GM23338 (cell line): ENCODE measurements around the gene PSKH1. TPM values are rescaled to one million over a fixed set of nuclear protein-coding genes. Genes with fewer than 3 reads are reported as not detected.

Experiments used
- ATAC-seq: fragments of 200-7000 bp; cut with Tn5 transposase; 3 replicates; pipeline ENCODE4 v1.9.1; 2020
- DNase-seq: peaks from one replicate; pipeline ENCODE4 v3.0.0-alpha.2; 2015; ENCODE audit warnings: low spot score
- H2AFZ ChIP-seq: fragments of 200-600 bp; sonication (generic); 2 replicates; pipeline ENCODE4 v1.8.0; 2016; ENCODE audit warnings: antibody characterized with exemption, mild to moderate bottlenecking, moderate library complexity
- H3F3A ChIP-seq: fragments of 200-600 bp; sonication (generic); replicated peaks from 2 replicates; pipeline ENCODE4 v1.8.0; 2017; ENCODE audit warnings: antibody characterized with exemption, mixed run types, low read depth
- H3K27ac ChIP-seq: fragments of 200-600 bp; sonication (generic); 2 replicates; pipeline ENCODE4 v1.6.1; 2016; ENCODE audit warnings: low read depth
- H3K27me3 ChIP-seq: fragments of 200-600 bp; sonication (generic); 2 replicates; pipeline ENCODE4 v1.8.0; 2016; ENCODE audit warnings: mild to moderate bottlenecking, mixed run types, moderate library complexity; ENCODE audit not compliant: insufficient read depth
- H3K36me3 ChIP-seq: fragments of 200-600 bp; sonication (generic); 2 replicates; pipeline ENCODE4 v1.8.0; 2016; ENCODE audit warnings: mild to moderate bottlenecking; ENCODE audit not compliant: insufficient read depth
- H3K4me1 ChIP-seq: fragments of 200-600 bp; sonication (generic); 2 replicates; pipeline ENCODE4 v1.8.0; 2016; ENCODE audit warnings: mild to moderate bottlenecking, moderate library complexity; ENCODE audit not compliant: insufficient read depth
- H3K4me2 ChIP-seq: fragments of 200-600 bp; sonication (generic); 2 replicates; pipeline ENCODE4 v1.7.1; 2017; ENCODE audit warnings: mixed run types
- H3K4me3 ChIP-seq: fragments of 200-600 bp; sonication (generic); 2 replicates; pipeline ENCODE4 v1.6.1; 2016; ENCODE audit warnings: mixed run types
- H3K79me2 ChIP-seq: fragments of 200-600 bp; sonication (generic); replicated peaks from 2 replicates; pipeline ENCODE4 v1.8.0; 2017; ENCODE audit warnings: mild to moderate bottlenecking; ENCODE audit not compliant: insufficient read depth
- H3K9me2 ChIP-seq: fragments of 200-600 bp; sonication (generic); 2 replicates; pipeline ENCODE4 v1.8.0; 2017; ENCODE audit not compliant: insufficient read depth
- H4K20me1 ChIP-seq: fragments of 200-600 bp; sonication (generic); replicated peaks from 2 replicates; pipeline ENCODE4 v1.8.0; 2017; ENCODE audit warnings: mild to moderate bottlenecking; ENCODE audit not compliant: insufficient read depth
- H3K27ac Mint-ChIP-seq: 2 replicates; pipeline ENCODE4 v1.8.0; 2020; ENCODE audit warnings: inconsistent platforms, mild to moderate bottlenecking, moderate library complexity, mixed read lengths
- H3K27me3 Mint-ChIP-seq: 3 replicates; pipeline ENCODE4 v1.8.0; 2022; ENCODE audit warnings: low read depth, mild to moderate bottlenecking, moderate library complexity, mixed read lengths, inconsistent platforms; ENCODE audit not compliant: insufficient read depth, poor library complexity
- H3K36me3 Mint-ChIP-seq: 3 replicates; pipeline ENCODE4 v1.8.0; 2021; ENCODE audit warnings: low read depth, mild to moderate bottlenecking, inconsistent platforms, moderate library complexity, mixed read lengths
- H3K4me1 Mint-ChIP-seq: 3 replicates; pipeline ENCODE4 v1.8.0; 2020; ENCODE audit warnings: mild to moderate bottlenecking, inconsistent platforms, mixed read lengths
- H3K4me3 Mint-ChIP-seq: 3 replicates; pipeline ENCODE4 v1.8.0; 2021; ENCODE audit warnings: moderate library complexity, mild to moderate bottlenecking, inconsistent platforms, mixed read lengths
- H3K9me3 Mint-ChIP-seq: 3 replicates; pipeline ENCODE4 v1.8.0; 2020; ENCODE audit warnings: moderate library complexity, mild to moderate bottlenecking, inconsistent platforms, mixed read lengths
- JUNB ChIP-seq: IDR thresholded peaks from one replicate; pipeline ENCODE4 v1.6.1; 2016; ENCODE audit warnings: antibody characterized with exemption; ENCODE audit not compliant: unreplicated experiment
- polyA plus RNA-seq: library from polyadenylated mRNA; unstranded; fragments of >200 nt; fragmentation: Nextera tagmentation; extraction: Ambion mirVana; gene quantifications from 2 replicates; pipeline ENCODE4 v1.2.1, GENCODE V29; 2016
- total RNA-seq: library from RNA; depleted of rRNA; stranded (reverse); fragments of >200 nt; shearing (Covaris generic); gene quantifications from 2 replicates; pipeline ENCODE4 v1.2.3, GENCODE V29; 2014
- TF ChIP-seq, protein P1 (sequence below), 2 experiments: fragments of 200-600 bp in 1 of 2; sonication (generic) in 1 of 2; conservative IDR thresholded peaks; 2 replicates each; pipeline versions ENCODE4 v1.5.1 to v1.6.1; 2016 to 2017; ENCODE audit warnings: antibody characterized with exemption in 2 of 2, low read depth in 2 of 2, mild to moderate bottlenecking in 2 of 2, moderate library complexity in 1 of 2
- TF ChIP-seq, protein P2 (sequence below): IDR thresholded peaks from one replicate; pipeline ENCODE4 v1.6.1; 2018; ENCODE audit warnings: antibody characterized with exemption; ENCODE audit not compliant: unreplicated experiment
- TF ChIP-seq, protein P3 (sequence below): fragments of 250-450 bp; sonication (Bioruptor Pico); IDR thresholded peaks from 2 replicates; pipeline ENCODE4 v1.5.0; 2020; ENCODE audit warnings: mild to moderate bottlenecking, moderate library complexity

Gene PSKH1
- total and polyA plus RNA-seq, 2 experiments from 2014 or later = 14.3 to 23.9 TPM

DNA sequence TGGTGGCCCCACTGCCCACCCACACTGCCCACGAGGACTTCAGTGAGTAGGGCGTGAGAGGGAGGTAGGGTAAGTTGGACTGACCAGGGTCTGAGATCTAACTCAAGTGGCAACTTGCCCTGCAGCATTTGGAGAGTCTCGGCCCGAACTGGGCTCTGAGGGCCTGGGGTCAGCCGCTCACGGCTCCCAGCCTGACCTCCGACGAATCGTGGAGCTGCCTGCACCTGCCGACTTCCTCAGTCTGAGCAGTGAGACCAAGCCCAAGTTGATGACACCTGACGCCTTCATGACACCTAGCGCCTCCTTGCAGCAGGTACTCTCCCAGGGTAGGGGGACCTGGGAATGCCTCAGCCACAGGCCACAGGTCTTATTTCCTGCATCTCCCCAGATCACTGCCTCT, 13.6 kb upstream of the PSKH1 start:
- H3F3A ChIP-seq = peaks cover 11% of the 10 kb centered on the region; the same call in 1 of the 2 replicates
- peaks cover 13% of the 10 kb centered on the region for H3K79me2 ChIP-seq
- H4K20me1 ChIP-seq = peaks cover 4% of the 10 kb centered on the region
- H3K4me1 ChIP-seq = peaks cover 6% of the 10 kb centered on the region
- ATAC-seq (no peak), DNase-seq (no peak)
- Mint-ChIP-seq H3K9me3 (no peaks in the 10 kb centered on the region; the same call in 2 of the 3 replicates), H3K4me3 (no peak overlapping the region), H3K36me3 (peaks cover 64% of the 10 kb centered on the region), H3K27ac (no peak overlapping the region), H3K27me3 (peaks cover 13% of the 10 kb centered on the region), H3K4me1 (peaks cover 3% of the 10 kb centered on the region)
- TF ChIP-seq, protein P1, sequence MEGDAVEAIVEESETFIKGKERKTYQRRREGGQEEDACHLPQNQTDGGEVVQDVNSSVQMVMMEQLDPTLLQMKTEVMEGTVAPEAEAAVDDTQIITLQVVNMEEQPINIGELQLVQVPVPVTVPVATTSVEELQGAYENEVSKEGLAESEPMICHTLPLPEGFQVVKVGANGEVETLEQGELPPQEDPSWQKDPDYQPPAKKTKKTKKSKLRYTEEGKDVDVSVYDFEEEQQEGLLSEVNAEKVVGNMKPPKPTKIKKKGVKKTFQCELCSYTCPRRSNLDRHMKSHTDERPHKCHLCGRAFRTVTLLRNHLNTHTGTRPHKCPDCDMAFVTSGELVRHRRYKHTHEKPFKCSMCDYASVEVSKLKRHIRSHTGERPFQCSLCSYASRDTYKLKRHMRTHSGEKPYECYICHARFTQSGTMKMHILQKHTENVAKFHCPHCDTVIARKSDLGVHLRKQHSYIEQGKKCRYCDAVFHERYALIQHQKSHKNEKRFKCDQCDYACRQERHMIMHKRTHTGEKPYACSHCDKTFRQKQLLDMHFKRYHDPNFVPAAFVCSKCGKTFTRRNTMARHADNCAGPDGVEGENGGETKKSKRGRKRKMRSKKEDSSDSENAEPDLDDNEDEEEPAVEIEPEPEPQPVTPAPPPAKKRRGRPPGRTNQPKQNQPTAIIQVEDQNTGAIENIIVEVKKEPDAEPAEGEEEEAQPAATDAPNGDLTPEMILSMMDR (conservative IDR thresholded peaks at IDR 0.05; ENCODE audit: low read depth in 2 of 2) = peak in 1 of 2 experiments; percentile 17; a peak in 2 of 4 replicates
- TF ChIP-seq JUNB = no peak
- H3K9me2 ChIP-seq = no peaks in the 10 kb centered on the region
- H3K27me3 ChIP-seq = no peaks in the 10 kb centered on the region
- H3K4me3 ChIP-seq = no peak overlapping the region
- H3K36me3 ChIP-seq = peaks cover 25% of the 10 kb centered on the region; the same call in 1 of the 2 replicates
- H3K4me2 ChIP-seq = no peak overlapping the region
- no peak overlapping the region for H2AFZ ChIP-seq
- H3K27ac ChIP-seq = no peak overlapping the region

DNA sequence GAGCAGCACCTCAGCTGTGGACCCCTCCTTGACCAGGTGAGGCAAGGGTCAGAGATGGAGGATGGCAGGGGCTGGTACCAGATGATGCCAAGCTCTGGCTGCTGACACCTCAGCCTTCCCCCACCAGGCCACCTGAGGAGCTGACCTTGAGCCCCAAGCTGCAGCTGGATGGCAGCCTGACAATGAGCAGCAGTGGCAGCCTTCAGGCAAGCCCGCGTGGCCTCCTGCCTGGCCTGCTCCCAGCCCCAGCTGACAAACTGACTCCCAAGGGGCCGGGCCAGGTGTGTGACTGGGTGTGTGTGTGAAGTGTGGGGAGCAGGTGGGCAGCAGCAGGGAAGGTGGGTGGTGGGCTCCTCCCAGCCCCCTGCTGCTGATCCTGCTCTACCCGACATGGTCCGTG, 13.1 kb upstream of the PSKH1 start:
- H3K9me3 Mint-ChIP-seq = no peaks in the 10 kb centered on the region; the same call in 2 of the 3 replicates
- no peak overlapping the region for H3K27ac Mint-ChIP-seq
- H3K4me3 Mint-ChIP-seq = no peak overlapping the region; the same call in 2 of the 3 replicates
- H3K36me3 Mint-ChIP-seq = peaks cover 65% of the 10 kb centered on the region
- H4K20me1 ChIP-seq = no peaks in the 10 kb centered on the region; the same call in 1 of the 2 replicates
- no peaks in the 10 kb centered on the region for H3K9me2 ChIP-seq
- H2AFZ ChIP-seq = no peak overlapping the region
- H3K27me3 ChIP-seq = no peaks in the 10 kb centered on the region
- H3K79me2 ChIP-seq = peaks cover 8% of the 10 kb centered on the region
- H3K4me2 ChIP-seq = no peak overlapping the region
- TF ChIP-seq, protein P2, sequence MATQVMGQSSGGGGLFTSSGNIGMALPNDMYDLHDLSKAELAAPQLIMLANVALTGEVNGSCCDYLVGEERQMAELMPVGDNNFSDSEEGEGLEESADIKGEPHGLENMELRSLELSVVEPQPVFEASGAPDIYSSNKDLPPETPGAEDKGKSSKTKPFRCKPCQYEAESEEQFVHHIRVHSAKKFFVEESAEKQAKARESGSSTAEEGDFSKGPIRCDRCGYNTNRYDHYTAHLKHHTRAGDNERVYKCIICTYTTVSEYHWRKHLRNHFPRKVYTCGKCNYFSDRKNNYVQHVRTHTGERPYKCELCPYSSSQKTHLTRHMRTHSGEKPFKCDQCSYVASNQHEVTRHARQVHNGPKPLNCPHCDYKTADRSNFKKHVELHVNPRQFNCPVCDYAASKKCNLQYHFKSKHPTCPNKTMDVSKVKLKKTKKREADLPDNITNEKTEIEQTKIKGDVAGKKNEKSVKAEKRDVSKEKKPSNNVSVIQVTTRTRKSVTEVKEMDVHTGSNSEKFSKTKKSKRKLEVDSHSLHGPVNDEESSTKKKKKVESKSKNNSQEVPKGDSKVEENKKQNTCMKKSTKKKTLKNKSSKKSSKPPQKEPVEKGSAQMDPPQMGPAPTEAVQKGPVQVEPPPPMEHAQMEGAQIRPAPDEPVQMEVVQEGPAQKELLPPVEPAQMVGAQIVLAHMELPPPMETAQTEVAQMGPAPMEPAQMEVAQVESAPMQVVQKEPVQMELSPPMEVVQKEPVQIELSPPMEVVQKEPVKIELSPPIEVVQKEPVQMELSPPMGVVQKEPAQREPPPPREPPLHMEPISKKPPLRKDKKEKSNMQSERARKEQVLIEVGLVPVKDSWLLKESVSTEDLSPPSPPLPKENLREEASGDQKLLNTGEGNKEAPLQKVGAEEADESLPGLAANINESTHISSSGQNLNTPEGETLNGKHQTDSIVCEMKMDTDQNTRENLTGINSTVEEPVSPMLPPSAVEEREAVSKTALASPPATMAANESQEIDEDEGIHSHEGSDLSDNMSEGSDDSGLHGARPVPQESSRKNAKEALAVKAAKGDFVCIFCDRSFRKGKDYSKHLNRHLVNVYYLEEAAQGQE = no peak
- TF ChIP-seq, protein P3, sequence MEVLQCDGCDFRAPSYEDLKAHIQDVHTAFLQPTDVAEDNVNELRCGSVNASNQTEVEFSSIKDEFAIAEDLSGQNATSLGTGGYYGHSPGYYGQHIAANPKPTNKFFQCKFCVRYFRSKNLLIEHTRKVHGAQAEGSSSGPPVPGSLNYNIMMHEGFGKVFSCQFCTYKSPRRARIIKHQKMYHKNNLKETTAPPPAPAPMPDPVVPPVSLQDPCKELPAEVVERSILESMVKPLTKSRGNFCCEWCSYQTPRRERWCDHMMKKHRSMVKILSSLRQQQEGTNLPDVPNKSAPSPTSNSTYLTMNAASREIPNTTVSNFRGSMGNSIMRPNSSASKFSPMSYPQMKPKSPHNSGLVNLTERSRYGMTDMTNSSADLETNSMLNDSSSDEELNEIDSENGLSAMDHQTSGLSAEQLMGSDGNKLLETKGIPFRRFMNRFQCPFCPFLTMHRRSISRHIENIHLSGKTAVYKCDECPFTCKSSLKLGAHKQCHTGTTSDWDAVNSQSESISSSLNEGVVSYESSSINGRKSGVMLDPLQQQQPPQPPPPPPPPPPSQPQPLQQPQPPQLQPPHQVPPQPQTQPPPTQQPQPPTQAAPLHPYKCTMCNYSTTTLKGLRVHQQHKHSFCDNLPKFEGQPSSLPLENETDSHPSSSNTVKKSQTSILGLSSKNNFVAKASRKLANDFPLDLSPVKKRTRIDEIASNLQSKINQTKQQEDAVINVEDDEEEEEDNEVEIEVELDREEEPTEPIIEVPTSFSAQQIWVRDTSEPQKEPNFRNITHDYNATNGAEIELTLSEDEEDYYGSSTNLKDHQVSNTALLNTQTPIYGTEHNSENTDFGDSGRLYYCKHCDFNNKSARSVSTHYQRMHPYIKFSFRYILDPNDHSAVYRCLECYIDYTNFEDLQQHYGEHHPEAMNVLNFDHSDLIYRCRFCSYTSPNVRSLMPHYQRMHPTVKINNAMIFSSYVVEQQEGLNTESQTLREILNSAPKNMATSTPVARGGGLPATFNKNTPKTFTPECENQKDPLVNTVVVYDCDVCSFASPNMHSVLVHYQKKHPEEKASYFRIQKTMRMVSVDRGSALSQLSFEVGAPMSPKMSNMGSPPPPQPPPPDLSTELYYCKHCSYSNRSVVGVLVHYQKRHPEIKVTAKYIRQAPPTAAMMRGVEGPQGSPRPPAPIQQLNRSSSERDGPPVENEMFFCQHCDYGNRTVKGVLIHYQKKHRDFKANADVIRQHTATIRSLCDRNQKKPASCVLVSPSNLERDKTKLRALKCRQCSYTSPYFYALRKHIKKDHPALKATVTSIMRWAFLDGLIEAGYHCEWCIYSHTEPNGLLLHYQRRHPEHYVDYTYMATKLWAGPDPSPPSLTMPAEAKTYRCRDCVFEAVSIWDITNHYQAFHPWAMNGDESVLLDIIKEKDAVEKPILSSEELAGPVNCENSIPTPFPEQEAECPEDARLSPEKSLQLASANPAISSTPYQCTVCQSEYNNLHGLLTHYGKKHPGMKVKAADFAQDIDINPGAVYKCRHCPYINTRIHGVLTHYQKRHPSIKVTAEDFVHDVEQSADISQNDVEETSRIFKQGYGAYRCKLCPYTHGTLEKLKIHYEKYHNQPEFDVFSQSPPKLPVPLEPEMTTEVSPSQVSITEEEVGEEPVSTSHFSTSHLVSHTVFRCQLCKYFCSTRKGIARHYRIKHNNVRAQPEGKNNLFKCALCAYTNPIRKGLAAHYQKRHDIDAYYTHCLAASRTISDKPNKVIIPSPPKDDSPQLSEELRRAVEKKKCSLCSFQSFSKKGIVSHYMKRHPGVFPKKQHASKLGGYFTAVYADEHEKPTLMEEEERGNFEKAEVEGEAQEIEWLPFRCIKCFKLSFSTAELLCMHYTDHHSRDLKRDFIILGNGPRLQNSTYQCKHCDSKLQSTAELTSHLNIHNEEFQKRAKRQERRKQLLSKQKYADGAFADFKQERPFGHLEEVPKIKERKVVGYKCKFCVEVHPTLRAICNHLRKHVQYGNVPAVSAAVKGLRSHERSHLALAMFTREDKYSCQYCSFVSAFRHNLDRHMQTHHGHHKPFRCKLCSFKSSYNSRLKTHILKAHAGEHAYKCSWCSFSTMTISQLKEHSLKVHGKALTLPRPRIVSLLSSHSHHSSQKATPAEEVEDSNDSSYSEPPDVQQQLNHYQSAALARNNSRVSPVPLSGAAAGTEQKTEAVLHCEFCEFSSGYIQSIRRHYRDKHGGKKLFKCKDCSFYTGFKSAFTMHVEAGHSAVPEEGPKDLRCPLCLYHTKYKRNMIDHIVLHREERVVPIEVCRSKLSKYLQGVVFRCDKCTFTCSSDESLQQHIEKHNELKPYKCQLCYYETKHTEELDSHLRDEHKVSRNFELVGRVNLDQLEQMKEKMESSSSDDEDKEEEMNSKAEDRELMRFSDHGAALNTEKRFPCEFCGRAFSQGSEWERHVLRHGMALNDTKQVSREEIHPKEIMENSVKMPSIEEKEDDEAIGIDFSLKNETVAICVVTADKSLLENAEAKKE (CRISPR knock-in tag) = no peak
- no peak overlapping the region for H3K27ac ChIP-seq
- H3K36me3 ChIP-seq = peaks cover 25% of the 10 kb centered on the region; the same call in 1 of the 2 replicates
- peaks cover 6% of the 10 kb centered on the region for H3K4me1 Mint-ChIP-seq
- ATAC-seq = no peak
- DNase-seq = no peak
- H3K4me1 ChIP-seq = peaks cover 9% of the 10 kb centered on the region
- no peak overlapping the region for H3K4me3 ChIP-seq
- H3K27me3 Mint-ChIP-seq = peaks cover 17% of the 10 kb centered on the region
- H3F3A ChIP-seq = peaks cover 14% of the 10 kb centered on the region; the same call in 1 of the 2 replicates
